Nephron (organoid): ENCODE results near the gene ATP6V1C2.
A peak's percentile ranks its signal among the peaks of the same experiment; 100 is the strongest.

ENCODE experiments used
- H3K27ac Mint-ChIP-seq, 3 experiments: 2 replicates each; pipeline ENCODE4 v1.8.0; 2020; ENCODE audit warnings: mixed read lengths in 3 of 3, mild to moderate bottlenecking in 2 of 3, moderate library complexity in 1 of 3
- H3K27me3 Mint-ChIP-seq: 2 replicates; pipeline ENCODE4 v1.8.0; 2021; ENCODE audit warnings: low read depth, mild to moderate bottlenecking, moderate library complexity, mixed read lengths
- H3K36me3 Mint-ChIP-seq: 2 replicates; pipeline ENCODE4 v1.8.0; 2020; ENCODE audit warnings: low read depth, mixed read lengths
- H3K4me1 Mint-ChIP-seq: 2 replicates; pipeline ENCODE4 v1.8.0; 2020; ENCODE audit warnings: mixed read lengths
- H3K4me3 Mint-ChIP-seq, 3 experiments: 2 replicates each; pipeline ENCODE4 v1.8.0; 2020; ENCODE audit warnings: mild to moderate bottlenecking in 3 of 3, mixed read lengths in 3 of 3, moderate library complexity in 2 of 3
- H3K9me3 Mint-ChIP-seq: 2 replicates; pipeline ENCODE4 v1.8.0; 2020; ENCODE audit warnings: mixed read lengths
- CTCF ChIP-seq, 3 experiments: fragments of 200-600 bp; sonication (generic); IDR thresholded peaks; one replicate each; pipeline ENCODE4 v1.5.0; 2021; ENCODE audit warnings: antibody characterized with exemption in 3 of 3; ENCODE audit not compliant: unreplicated experiment in 3 of 3

Gene ATP6V1C2

GRCh38 chr2:10830203-10830602, 108.8 kb downstream of the ATP6V1C2 start:
- peaks cover 5% of the 10 kb centered on the region for H3K9me3 Mint-ChIP-seq
- no peak for TF ChIP-seq CTCF (IDR thresholded peaks at IDR 0.05; ENCODE audit: unreplicated experiment in 3 of 3)
- no peaks in the 10 kb centered on the region for H3K36me3 Mint-ChIP-seq
- H3K4me3 Mint-ChIP-seq = no peak overlapping the region
- peaks cover 27% of the 10 kb centered on the region for H3K27me3 Mint-ChIP-seq
- no peak overlapping the region for H3K27ac Mint-ChIP-seq
- peaks cover 5% of the 10 kb centered on the region for H3K4me1 Mint-ChIP-seq

GRCh38 chr2:10830641-10831399, 109.4 kb downstream of the ATP6V1C2 start:
- peaks cover 2% of the 10 kb centered on the region for H3K9me3 Mint-ChIP-seq
- no peak for TF ChIP-seq CTCF (IDR thresholded peaks at IDR 0.05; ENCODE audit: unreplicated experiment in 3 of 3)

GRCh38 chr2:10831400-10831985, 110.1 kb downstream of the ATP6V1C2 start:
- peaks cover 27% of the 10 kb centered on the region for H3K27me3 Mint-ChIP-seq
- H3K4me1 Mint-ChIP-seq = peaks cover 5% of the 10 kb centered on the region
- TF ChIP-seq CTCF (IDR thresholded peaks at IDR 0.05; ENCODE audit: unreplicated experiment in 3 of 3) = no peak
- H3K36me3 Mint-ChIP-seq = no peaks in the 10 kb centered on the region
- no peak overlapping the region for H3K27ac Mint-ChIP-seq
- H3K9me3 Mint-ChIP-seq = no peaks in the 10 kb centered on the region
- H3K4me3 Mint-ChIP-seq = no peak overlapping the region

More at GRCh38 chr2:10830641-10831399, 109.4 kb downstream of the ATP6V1C2 start:
- no peak overlapping the region for H3K27ac Mint-ChIP-seq
- no peaks in the 10 kb centered on the region for H3K36me3 Mint-ChIP-seq
- H3K4me1 Mint-ChIP-seq = peaks cover 5% of the 10 kb centered on the region
- peaks cover 27% of the 10 kb centered on the region for H3K27me3 Mint-ChIP-seq
- H3K4me3 Mint-ChIP-seq = no peak overlapping the region

GRCh38 chr2:10832203-10832936, 110.9 kb downstream of the ATP6V1C2 start:
- Mint-ChIP-seq H3K27me3 (peaks cover 27% of the 10 kb centered on the region), H3K36me3 (no peaks in the 10 kb centered on the region), H3K27ac (no peak overlapping the region), H3K9me3 (no peaks in the 10 kb centered on the region), H3K4me3 (peak overlapping the region in 2 of 3 experiments; percentile 30 to 35), H3K4me1 (peaks cover 5% of the 10 kb centered on the region)
- TF ChIP-seq CTCF (IDR thresholded peaks at IDR 0.05; ENCODE audit: unreplicated experiment in 3 of 3) = peak; percentile 96 to 99 (median 98)

GRCh38 chr2:10833021-10833420, 111.6 kb downstream of the ATP6V1C2 start:
- no peak overlapping the region for H3K27ac Mint-ChIP-seq
- H3K36me3 Mint-ChIP-seq = no peaks in the 10 kb centered on the region
- H3K4me3 Mint-ChIP-seq = no peak overlapping the region
- no peak for TF ChIP-seq CTCF (IDR thresholded peaks at IDR 0.05; ENCODE audit: unreplicated experiment in 3 of 3)
- H3K4me1 Mint-ChIP-seq = peaks cover 5% of the 10 kb centered on the region
- H3K9me3 Mint-ChIP-seq = peaks cover 3% of the 10 kb centered on the region
- peaks cover 32% of the 10 kb centered on the region for H3K27me3 Mint-ChIP-seq
